Adipose tissue (tissue), 3 donors: ENCODE measurements around the gene CACNA1B. TPM values are rescaled to one million over a fixed set of nuclear protein-coding genes. Genes with fewer than 3 reads are reported as not detected.
"Not testable (repeated sequence)": the region's sequence is repeated elsewhere in the genome, so short reads cannot be mapped to it uniquely, and the experiment has no call there.

Experiments
- H3K27ac ChIP-seq: one replicate; pipeline ENCODE4 v1.5.1; 2013; ENCODE audit warnings: low read depth, low read length
- WGBS, 3 donors: extraction: QIAGEN DNeasy Blood & Tissue Kit; methylation state at CpG; one replicate each; pipeline ENCODE4 v1.1.7; 2013; 5-methylcytosine and 5-hydroxymethylcytosine counted together
- polyA plus RNA-seq, 3 donors: library from polyadenylated mRNA; stranded (reverse); fragments of 200-250 nt; gene quantifications; one replicate each; pipeline ENCODE4 v1.2.3, GENCODE V29; 2013
- donor health status: healthy with polysubstance abuse.
- donor health status: Bipolar disorder and iron deficiency.
- donor health status: healthy.

The CACNA1B gene
- polyA plus RNA-seq, 3 donors, result 0.04 to 0.20 TPM; not detected in 1

GRCh38 chr9:138143491-138143890 lies 265.9 kb downstream of the CACNA1B start:
- WGBS, 3 donors, result 70 to 76% (median 71%) methylated on average over 7 of the region's 7 CpGs
- H3K27ac ChIP-seq, result not testable (repeated sequence)

GRCh38 chr9:138147556-138147955 lies 270.0 kb downstream of the CACNA1B start:
- H3K27ac ChIP-seq, result not testable (repeated sequence)
- 5 to 29% (median 10%) methylated on average over 13 to 30 of the region's 34 CpGs for WGBS, 3 donors

GRCh38 chr9:138149672-138150656 lies 272.4 kb downstream of the CACNA1B start:
- 11 to 25% (median 14%) methylated on average over 78 to 79 of the region's 81 CpGs for WGBS, 3 donors
- not testable (repeated sequence) for H3K27ac ChIP-seq

GRCh38 chr9:138155788-138156187 lies 278.2 kb downstream of the CACNA1B start:
- WGBS, 3 donors, result 78 to 89% (median 87%) methylated on average over 5 of the region's 5 CpGs
- not testable (repeated sequence) for H3K27ac ChIP-seq

GRCh38 chr9:138166793-138167192 lies 289.2 kb downstream of the CACNA1B start:
- not testable (repeated sequence) for H3K27ac ChIP-seq
- 7 to 50% (median 15%) methylated on average over 1 of the region's 1 CpG for WGBS, 3 donors
